ENCODE results near the gene SMCR8. TPM values are rescaled to one million over a fixed set of nuclear protein-coding genes. Genes with fewer than 3 reads are reported as not detected.

SMCR8 gene
- total and polyA plus RNA-seq, 2 of the 13 experiments (the other 11 are each of a cell fraction or from before 2014, with no cell fraction given) = 7.6 to 11.8 TPM

DNA sequence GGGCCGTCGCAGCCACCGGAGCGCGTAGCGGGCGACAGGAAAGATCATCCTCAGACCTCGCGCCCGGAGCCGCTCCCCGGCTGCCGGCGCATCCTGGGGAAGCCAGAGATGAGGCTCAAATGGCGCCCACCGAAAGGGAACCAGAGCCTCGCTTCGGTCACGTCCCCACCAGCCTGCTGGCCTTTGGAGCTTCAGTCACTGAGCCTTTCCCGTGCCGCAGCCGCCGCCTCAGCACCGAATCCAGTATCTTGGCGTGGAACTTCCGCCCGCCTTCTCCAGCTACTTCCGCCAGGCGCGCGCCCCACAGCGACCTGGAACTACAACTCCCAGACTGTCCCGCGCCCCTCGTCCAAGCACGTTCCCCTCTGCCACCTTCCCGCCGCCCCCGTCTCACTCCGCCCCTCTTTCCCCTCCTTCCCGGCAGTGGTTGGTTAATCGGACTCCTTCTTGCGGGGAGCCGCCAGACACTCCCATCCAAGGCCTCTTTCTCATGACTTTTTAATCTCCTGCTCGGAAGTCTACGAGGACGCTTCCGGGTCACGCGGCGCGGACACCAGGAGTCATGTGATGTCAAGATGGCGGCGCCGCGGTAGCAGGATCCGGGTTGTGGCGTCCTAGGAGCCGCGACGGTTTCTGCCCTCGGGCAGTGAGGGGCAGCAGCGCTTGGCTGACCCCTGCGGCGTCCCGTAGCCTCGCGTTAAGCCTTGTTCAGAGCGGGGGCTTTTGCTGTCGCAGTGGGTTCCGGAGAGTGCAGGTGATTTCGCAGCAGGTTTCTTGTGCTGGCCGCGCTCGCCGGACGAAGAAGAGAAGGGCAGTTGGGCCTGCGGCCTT lies at the start of gene SMCR8, which contains the start of gene TOP3A (continued):
- TF ChIP-seq, protein P1, sequence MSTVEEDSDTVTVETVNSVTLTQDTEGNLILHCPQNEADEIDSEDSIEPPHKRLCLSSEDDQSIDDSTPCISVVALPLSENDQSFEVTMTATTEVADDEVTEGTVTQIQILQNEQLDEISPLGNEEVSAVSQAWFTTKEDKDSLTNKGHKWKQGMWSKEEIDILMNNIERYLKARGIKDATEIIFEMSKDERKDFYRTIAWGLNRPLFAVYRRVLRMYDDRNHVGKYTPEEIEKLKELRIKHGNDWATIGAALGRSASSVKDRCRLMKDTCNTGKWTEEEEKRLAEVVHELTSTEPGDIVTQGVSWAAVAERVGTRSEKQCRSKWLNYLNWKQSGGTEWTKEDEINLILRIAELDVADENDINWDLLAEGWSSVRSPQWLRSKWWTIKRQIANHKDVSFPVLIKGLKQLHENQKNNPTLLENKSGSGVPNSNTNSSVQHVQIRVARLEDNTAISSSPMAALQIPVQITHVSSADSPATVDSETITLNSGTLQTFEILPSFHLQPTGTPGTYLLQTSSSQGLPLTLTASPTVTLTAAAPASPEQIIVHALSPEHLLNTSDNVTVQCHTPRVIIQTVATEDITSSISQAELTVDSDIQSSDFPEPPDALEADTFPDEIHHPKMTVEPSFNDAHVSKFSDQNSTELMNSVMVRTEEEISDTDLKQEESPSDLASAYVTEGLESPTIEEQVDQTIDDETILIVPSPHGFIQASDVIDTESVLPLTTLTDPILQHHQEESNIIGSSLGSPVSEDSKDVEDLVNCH (CRISPR knock-in tag; IDR thresholded peaks at IDR 0.05) = no peak
- TF ChIP-seq NRL (CRISPR knock-in tag; IDR thresholded peaks at IDR 0.05; ENCODE audit: borderline replicate concordance) (peak; percentile 77; the same call in 1 of the 2 replicates), RFXAP (CRISPR knock-in tag; IDR thresholded peaks at IDR 0.05; ENCODE audit: borderline replicate concordance) (0 out of 2 replicates have a peak, but pooled peaks have one; percentile 36), HNRNPK (IDR thresholded peaks at IDR 0.05; ENCODE audit: low read depth, low read length, poor library complexity, severe bottlenecking) (peak; percentile 67), ZNF891 (CRISPR knock-in tag; IDR thresholded peaks at IDR 0.05) (peak; percentile 72), SRSF9 (IDR thresholded peaks at IDR 0.05; ENCODE audit: borderline replicate concordance, insufficient read depth, low read depth, low read length, poor library complexity, severe bottlenecking) (no peak), ZNF792 (CRISPR knock-in tag; IDR thresholded peaks at IDR 0.05) (no peak; the same call in 1 of the 2 replicates), EZH2 (conservative IDR thresholded peaks at IDR 0.05; ENCODE audit: low read depth, low read length) (no peak), KDM5A (IDR thresholded peaks at IDR 0.05; ENCODE audit: borderline replicate concordance, low read length) (peak; percentile 99), ZNF232 (CRISPR knock-in tag; IDR thresholded peaks at IDR 0.05; ENCODE audit: borderline replicate concordance) (no peak), TBL1XR1 (IDR thresholded peaks at IDR 0.05; ENCODE audit: borderline replicate concordance, low read length, partially characterized antibody) (no peak), ZNF766 (CRISPR knock-in tag; IDR thresholded peaks at IDR 0.05; ENCODE audit: borderline replicate concordance) (0 out of 2 replicates have a peak, but pooled peaks have one; percentile 62)
- TF ChIP-seq, protein P2, sequence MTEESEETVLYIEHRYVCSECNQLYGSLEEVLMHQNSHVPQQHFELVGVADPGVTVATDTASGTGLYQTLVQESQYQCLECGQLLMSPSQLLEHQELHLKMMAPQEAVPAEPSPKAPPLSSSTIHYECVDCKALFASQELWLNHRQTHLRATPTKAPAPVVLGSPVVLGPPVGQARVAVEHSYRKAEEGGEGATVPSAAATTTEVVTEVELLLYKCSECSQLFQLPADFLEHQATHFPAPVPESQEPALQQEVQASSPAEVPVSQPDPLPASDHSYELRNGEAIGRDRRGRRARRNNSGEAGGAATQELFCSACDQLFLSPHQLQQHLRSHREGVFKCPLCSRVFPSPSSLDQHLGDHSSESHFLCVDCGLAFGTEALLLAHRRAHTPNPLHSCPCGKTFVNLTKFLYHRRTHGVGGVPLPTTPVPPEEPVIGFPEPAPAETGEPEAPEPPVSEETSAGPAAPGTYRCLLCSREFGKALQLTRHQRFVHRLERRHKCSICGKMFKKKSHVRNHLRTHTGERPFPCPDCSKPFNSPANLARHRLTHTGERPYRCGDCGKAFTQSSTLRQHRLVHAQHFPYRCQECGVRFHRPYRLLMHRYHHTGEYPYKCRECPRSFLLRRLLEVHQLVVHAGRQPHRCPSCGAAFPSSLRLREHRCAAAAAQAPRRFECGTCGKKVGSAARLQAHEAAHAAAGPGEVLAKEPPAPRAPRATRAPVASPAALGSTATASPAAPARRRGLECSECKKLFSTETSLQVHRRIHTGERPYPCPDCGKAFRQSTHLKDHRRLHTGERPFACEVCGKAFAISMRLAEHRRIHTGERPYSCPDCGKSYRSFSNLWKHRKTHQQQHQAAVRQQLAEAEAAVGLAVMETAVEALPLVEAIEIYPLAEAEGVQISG (CRISPR knock-in tag; IDR thresholded peaks at IDR 0.05) = peak; percentile 88
- TF ChIP-seq, protein P3, sequence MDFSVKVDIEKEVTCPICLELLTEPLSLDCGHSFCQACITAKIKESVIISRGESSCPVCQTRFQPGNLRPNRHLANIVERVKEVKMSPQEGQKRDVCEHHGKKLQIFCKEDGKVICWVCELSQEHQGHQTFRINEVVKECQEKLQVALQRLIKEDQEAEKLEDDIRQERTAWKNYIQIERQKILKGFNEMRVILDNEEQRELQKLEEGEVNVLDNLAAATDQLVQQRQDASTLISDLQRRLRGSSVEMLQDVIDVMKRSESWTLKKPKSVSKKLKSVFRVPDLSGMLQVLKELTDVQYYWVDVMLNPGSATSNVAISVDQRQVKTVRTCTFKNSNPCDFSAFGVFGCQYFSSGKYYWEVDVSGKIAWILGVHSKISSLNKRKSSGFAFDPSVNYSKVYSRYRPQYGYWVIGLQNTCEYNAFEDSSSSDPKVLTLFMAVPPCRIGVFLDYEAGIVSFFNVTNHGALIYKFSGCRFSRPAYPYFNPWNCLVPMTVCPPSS (IDR thresholded peaks at IDR 0.05) = no peak
